NK-92 (cell line): ENCODE measurements around the gene MED22.
A peak's percentile ranks its signal among the peaks of the same experiment; 100 is the strongest.
"Not testable (repeated sequence)": the region's sequence is repeated elsewhere in the genome, so short reads cannot be mapped to it uniquely, and the experiment has no call there.

ENCODE experiments used
- DNase-seq: peaks from one replicate; lab custom pipeline; 2025; ENCODE audit not compliant: unreplicated experiment; lab: John Stamatoyannopoulos, UW

MED22 gene

DNA sequence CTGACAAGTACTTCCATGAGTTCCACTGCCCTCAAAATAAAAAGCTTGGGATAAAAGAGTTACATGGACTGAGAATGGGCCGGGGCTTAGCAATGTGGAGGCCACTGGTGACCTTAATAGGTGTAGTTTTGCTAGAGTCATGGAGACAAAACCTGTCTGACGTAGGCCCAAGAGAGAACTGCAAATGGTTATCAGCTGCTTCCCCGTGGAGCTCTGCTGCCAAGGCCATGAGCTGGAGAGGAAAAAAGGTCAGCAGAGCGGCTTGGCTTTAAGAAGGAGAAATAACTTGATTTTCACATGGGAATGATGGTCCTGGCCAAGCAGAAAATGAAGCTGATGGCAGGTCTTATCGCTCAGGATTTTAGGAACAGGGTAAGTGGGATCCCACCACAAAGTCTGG lies 8.3 kb downstream of the MED22 start:
- no peak for DNase-seq

DNA sequence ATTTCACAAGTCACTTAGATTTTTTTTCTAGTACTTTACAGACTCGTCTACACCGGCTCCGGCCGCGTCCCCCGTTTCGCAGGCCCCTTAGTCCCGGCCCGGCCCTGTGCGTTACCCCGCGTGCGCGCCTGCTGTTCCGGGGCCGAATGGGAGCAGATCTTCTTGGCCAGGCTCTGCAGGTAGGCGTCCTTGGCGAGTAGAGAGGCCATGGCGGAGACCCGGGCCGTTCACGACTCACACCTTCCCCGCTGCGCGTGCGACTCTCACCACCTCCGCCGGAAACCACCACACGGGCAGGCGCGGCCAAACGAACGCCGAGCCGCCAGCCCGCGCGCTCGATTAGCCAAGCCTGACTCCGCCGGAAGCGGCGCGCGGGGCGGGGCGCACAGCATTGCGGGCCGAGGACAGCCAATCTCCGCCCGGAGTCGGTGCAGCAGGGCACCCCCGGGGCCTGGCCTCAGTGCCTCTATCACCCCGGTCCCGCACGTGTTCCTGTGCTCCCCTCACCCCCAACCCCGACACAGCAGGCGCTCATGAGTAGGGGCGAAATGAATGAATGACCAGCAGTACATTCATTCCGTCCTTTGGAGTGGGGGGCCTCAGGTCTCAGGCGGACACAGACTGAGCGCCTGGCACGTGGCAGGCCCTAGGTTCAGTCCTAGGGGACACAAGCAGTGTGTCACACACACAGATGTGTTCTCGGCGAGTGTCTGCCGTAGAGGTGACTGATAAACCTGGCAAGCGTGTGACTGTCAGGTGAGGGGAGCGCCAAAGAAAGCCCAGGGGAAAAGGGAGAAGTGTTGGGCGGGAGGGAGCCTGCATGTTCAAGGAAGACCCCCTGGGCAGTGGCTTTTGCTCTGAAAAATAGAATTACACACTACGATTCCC lies 11.8 kb downstream of the MED22 start, which contains the start of gene SURF6:
SURF6 (minus strand) TSS at position 265 of the 888 bp plus-strand sequence; CDS start at position 209, 56 bp downstream.
- DNase-seq, result peak; percentile 54

DNA sequence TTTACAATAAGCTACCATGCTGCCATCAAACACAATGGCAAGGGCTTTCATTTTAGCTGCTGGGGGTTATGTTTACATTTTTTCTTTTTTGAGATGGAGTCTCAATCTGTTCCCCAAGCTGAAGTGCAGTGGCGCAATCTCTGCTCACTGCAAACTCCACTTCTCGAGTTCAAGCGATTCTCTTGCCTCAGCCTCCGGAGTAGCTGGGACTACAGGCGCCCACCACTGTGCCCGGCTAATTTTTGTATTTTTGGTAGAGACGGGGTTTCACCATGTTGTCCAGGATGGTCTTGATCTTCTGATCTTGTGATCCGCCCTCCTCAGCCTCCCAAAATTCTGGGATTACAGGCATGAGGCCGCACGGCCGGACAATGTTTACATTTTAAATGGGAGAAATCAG lies 13.0 kb downstream of the MED22 start:
- DNase-seq, result not testable (repeated sequence)

DNA sequence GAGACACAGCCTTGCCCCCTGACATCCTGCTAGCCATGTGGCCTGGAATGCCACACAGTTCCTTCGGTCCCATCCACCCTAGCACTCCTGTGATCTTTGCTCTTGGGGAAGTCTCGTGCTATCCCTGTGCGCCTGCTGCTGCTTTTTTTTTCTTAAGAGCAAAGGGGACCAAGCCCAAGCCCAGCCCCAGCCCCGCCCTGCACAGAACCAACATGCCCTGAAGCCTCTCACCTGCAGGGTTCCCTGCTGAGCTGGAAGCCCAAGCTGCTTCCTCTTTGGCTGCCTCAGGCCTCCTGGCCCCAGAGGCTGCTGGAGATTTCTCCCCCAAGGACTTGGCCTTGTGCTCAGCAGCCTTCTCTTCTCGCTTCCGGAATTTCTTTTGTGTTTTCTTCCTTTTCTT lies 13.8 kb downstream of the MED22 start:
- no peak for DNase-seq

DNA sequence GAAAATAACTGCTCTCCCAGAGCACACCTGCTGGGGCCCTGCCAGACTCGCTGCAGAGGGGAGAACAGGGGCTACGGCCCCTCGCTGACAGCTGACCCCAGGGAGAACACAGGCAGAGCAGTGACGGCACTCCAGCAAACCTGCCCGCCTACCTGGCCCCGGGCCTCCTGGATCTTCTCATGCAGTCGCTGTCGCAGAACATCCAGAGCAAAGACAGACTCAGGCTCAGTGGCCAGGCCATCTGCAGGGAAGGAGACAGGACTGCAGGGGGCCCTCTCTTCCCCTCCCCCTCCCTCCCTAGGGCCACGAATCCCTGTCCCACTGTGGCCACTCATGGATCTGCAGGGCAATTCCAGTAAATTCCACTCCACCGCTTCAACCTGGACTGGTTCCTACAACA lies 14.4 kb downstream of the MED22 start:
- DNase-seq, result no peak

DNA sequence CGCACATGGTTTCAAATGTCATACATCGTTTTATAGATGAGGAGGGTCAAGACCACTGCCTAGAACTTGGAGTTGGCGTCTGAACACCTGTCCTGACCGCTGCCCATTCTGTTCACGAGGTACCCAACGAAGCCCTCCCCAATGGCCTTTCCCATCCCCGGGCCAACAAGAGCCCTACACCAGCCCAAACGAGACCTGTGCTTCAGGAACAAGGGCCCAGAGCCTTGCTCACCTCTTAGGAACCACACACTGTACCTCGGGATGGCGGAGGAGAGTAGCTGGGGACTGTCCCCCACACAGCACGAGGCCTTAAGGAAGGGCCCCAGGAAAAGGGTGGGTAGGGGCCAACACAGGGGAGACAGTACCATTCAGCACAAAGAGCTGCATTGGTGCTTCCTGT lies 14.9 kb downstream of the MED22 start:
- DNase-seq, result no peak

DNA sequence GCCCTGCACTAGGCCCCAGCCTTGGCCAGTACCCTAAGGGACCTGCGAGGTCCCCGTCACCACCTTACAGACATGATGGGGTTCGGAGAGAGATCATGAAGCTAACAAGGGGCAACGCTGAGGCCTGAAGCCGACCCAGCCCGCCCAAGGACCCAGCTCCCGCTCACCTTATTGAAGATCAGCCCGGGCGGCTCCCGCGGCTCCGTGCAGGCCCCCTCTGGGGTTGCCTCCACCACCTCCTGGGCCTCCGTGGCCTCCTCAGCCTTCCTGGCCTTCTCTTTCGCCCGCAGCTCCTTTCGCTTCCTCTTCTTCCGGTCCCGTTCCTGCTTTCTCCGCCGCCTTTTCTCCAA lies 15.6 kb downstream of the MED22 start:
- no peak for DNase-seq

DNA sequence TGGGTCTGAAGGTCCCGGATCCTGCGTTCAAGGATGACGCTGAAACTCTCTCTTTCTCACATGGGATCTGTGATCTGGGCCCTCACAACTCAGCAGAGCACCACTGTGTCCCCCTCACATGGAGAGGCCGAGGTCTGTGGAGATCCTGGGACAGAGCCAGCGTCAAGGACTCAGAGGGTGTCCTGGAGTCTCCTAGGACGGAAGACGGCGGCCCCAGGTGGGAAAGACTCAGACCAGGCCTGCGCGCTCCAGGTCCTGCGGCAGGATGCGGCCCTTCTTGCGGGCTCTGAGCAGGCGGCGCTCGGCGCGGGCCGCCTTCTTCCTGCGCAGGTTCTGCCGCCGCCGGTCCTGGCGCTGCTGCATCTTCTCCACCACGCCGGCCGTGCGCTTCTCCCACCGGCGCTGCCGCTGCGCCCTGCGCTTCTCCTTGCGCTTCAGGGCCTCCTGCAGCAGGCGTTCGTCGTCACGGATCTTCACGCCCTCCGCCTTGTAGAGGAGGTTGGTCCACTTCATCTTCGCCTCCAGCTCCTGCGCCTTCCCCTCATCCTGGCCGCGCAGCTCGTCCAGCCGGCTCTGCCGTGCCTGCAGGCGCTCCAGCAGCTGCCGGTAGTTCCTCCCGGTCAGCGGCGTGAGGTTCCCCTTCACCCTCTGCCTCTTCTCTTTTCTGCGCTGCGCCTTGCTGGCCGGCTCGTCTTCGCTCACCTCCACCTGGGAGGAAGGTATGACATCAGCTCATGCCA lies 16.1 kb downstream of the MED22 start:
- DNase-seq, result no peak

DNA sequence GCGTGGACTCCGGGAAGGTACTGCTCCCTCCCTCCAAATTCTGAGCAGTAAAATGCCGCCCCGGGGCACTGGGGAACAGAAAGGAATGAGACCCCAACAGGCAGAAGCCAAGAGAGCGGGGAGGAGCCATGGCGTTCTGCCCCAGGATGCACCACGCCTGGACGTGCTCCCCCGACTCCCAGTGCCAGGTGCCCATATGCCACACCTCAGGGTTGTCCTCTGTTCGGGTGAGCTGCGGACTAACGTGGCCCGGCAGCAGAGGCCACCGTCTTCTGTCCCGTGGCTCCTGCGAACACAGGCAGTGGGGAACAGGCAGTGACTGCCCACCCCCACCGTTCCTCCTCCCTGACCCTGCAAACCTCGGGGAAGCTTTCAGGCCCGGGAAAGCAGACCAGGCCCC lies 16.7 kb downstream of the MED22 start:
- no peak for DNase-seq

DNA sequence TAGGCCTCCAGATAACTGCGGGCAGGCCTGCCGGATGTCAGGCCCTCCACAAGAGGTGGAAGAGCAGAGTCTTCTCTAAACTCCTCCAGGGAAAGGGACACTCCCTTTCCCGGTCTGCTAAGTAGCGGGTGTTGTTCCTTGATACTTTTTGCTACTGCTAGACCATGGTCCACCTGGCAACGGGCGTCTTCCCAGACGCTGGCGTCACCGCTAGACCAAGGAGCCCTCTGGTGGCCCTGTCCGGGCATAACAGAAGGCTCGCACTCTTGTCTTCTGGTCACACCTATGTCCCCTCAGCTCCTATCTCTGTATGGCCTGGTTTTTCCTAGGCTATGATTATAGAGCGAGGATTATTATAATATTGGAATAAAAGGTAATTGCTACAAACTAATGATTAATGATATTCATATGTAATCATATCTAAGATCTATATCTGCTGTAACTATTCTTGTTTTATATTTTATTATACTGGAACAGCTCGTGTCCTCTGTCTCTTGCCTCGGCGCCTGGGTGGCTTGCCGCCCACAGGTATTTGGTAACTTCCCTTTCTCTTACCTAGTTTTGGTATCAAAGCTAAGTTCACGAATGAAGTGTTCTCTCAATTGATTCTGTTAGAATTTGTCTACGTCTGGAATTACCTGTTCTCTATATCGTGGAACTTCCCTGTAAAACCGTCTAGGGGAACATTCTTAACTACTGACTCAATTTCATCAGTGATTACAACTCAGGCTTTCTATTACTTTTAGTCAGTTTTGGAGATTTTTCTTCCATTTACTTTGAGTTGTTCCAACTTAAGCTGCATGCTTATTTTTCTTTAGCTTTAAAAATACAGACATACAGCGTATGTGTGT lies 18.4 kb downstream of the MED22 start:
- not testable (repeated sequence) for DNase-seq

DNA sequence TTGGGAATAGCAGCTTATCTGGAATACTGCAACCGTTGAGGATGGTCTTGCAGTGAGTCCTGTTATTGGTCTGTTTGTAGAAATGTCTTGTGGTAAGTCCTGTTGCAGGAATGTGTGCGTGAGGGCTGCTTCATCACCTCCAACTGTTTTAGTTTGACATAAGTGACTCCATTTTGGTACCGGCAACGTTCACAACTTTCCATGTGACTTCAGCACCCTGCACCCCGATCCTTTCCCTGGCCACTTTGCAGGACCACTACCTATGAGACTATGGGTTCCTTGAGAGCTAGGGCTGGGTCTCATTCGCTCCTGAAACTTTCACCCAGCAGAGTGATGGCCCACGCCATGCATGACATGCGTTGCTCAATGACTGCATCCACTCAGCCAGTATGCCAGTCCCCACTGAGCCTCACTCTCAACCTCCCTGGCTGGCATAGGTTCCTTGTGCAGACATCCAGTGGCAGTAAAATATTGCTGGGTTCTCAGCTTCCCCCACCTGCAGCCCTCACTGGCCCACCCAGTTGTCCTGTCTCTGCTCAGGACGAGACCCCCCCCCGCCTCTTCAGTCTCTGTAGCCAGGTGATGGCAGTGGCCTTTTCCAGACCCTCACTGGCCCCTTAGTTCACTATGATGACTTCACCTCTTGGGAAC lies 20.0 kb downstream of the MED22 start:
- no peak for DNase-seq

DNA sequence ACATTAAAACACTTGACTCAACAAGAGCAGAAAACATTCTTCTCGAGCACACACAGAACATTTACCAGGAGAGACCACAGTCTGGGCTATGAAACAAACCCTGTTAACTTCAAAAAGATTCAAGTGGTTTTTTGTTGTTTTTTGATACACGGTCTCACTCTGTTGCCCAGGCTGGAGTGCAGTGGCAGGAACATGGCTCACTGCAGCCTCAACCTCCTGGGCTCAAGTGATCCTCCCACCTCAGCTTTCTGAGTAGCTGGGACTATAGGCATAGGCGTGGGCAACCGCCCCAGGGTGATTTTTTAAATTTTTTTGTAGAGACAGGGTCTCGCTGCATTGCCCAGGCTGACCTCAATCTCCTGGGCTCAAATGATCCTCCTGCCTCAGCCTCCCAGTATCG lies 20.9 kb downstream of the MED22 start:
- not testable (repeated sequence) for DNase-seq

DNA sequence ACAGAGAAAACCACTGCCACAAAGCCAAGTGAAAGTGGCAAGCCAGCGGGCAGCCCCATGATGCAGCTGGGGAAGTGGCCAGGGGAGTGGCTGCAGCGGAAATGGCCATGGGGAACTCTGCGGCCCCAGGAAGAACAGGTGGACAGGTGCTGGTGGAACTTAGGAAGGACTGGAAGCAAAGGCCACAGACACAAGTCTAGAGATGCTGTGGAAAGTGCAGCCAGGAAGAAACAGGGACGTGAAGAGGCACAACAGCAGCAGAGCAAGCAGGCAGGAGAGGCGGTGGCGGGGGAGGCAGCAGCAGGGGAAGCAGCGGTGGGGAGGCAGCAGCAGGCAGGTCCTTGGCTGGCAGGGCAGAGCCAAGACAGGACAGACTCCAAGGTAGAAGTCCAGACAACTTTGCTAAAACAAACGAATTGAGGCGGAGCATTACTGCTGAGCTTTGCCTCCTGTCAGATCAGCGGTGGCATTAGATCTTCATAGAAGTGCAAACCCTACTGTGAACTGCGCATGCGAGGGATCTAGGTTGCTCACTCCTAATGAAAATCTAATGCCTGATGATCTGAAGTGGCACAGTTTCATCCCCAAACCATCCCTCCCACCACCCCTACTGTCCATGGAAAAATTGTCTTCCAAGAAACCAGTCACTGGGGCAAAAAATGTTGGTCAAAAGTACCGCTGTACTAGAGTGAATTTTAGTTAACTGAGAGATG lies 23.8 kb downstream of the MED22 start:
- DNase-seq, result no peak

DNA sequence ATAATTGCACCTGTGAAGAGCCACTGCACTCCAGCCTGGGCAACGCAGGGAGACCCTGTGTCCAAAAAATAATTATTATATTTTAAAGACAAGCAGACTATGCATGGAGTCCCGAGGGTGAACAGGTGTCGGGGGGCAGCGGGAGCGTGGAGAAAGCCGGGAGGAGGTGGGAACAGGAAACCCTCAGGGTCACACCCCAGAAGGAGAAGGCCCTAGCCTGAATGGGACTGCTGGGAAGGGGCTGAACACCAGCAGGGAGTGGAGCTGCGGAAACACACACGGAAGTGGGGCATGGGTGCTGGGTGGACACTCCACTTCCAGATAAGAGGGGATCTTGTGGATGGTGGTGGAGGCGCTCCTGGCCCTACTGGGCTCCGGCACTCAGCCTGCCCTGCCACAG lies 24.7 kb downstream of the MED22 start:
- no peak for DNase-seq

DNA sequence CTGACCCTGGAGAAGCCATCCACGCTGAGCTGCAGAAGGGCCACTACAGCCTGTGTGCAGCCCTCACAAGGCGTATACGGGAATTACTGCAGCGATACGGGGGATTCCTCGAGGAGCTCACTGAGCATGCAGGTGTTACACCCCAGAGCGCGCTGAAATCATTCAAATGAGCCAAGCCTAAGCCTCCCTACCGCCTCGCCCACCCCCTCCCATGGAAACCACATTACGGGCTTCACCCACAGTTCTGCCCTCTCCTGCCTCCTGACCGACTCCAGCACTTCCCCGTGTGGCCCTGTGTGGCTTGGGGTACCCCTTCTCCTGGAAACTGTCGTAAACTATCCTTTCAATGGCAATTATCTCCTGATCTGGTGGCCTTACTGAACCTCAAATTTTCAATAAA lies 25.2 kb downstream of the MED22 start:
- no peak for DNase-seq

DNA sequence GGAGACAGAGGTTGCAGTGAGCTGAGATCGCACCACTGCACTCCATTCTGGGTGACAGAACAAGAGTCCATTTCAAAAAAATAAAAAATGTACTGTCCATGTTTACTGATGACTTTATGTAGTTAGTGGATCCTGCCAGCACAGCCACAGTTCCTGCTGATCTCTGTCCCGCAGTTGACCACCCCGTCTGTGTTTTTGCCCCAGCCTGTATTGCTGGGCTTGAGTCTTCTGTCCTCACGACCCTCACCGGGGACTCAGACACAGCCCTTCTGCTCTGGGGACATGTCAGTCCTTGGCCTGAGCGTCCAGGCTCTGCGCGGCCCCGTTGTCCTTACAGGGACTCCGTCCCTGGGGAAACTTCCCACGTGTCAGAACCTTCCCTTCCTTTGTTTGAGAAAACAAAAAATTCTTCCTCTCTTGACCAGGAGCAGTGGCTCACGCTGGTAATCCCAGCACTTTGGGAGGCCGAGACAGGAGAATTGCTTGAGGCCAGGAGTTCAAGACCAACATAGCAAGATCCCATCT lies 26.5 kb downstream of the MED22 start:
- no peak for DNase-seq

DNA sequence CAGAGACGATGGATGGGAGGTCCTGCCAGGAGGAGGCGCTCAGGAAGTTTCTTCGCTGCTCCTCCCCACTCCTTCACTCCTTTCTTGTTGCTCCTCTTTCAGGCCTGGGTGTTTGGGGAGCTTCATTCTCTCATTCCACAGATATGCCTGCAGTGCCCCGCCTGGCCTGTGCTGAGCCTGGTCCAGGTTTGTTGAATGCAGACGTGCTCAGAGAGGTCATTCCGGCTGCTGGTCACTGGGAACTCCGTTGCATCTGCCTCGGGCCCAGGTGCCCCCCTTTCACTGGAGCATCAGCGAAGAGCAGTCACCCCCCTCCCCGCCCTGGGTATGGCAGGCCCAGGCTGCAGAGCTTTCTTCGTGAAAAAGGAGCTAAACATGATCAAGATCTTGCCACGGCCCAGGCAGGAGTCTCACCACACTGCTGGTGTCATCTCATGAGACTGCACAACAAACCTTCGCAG lies 27.5 kb downstream of the MED22 start:
- DNase-seq, result no peak

DNA sequence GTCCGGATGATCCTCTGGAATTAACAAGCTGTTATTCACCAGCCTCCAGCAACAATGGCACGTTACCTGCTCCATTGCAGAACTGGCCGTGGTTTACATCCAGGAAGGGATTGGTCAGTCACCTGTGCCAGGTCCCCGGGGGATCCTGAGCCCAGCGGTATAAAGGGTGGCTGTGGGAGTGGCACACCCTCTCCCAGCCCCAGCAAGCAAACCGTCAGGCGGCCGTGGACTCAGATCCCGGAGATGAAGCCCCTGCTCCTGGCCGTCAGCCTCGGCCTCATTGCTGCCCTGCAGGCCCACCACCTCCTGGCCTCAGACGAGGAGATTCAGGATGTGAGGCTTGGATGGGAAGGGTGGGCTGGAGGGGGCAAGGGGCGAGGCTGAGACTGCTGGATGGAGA lies 30.4 kb downstream of the MED22 start:
- not testable (repeated sequence) for DNase-seq

DNA sequence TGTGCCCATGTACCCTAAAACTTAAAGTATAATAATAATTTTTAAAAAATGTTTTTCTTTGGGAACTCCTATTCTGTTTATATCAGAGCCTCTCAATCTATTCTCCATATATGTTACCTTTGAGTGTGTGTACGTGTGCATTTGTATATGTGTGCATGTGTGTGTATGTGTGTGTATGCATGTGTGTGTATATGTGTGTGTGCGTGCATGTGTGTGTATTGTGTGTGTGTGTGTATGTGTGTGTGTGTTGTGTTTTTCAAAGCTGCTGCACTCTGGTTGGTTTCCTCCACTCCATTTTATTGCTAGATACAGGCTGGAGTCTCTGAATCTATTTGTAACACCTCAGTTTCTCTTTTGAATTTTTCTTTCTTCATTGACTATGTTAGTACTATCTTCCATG lies 31.9 kb downstream of the MED22 start:
- no peak for DNase-seq

DNA sequence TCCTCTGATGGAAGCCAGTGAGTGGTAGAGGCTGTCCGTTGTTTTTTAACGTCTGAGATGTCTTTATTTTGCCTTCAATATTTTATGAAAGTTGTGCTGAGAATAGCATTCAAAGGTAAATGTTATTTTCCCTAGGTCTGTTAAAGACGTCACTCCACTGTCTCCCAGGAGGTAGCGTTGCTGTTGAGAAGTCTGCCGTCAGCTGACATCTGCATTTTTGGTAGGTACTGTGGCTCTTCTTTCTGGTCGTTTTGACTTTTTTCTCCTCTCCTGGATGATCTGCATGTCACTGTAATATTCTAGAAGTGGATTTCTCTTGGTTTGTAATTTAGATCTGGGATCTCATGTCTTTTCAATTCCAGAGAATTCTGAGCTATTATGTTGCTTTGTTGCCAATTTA lies 38.3 kb downstream of the MED22 start:
- DNase-seq, result no peak
